GM12878 (cell line): ENCODE results near the gene TMEM82. TPM values are rescaled to one million over a fixed set of nuclear protein-coding genes. Genes with fewer than 3 reads are reported as not detected.

Source experiments
- ATAC-seq: fragments of 200-7000 bp; cut with Tn5 transposase; 3 replicates; pipeline ENCODE4 v1.9.1; 2020; ENCODE audit warnings: mild to moderate bottlenecking, moderate library complexity
- BruUV-seq: library from RNA; stranded (reverse); fragments of 400-500 nt; replicated peaks from 2 replicates; lab custom pipeline; 2021; lab: Mats Ljungman, UMichigan
- CTCF ChIA-PET: fragments of 300-600 bp; sonication (Branson Sonifier 250); formaldehyde crosslinking; extraction: SDS; loops from one replicate; lab custom pipeline; 2021; ENCODE audit warnings: inconsistent platforms; lab: Yijun Ruan, JAX
- POLR2A ChIA-PET: fragments of 350-600 bp; formaldehyde crosslinking; extraction: SDS; loops from one replicate; lab custom pipeline; 2021; ENCODE audit warnings: inconsistent platforms; lab: Charles Lee
- RAD21 ChIA-PET: fragments of 300-600 bp; sonication (Branson Sonifier 250); formaldehyde crosslinking; loops from one replicate; lab custom pipeline; 2023; ENCODE audit warnings: antibody characterized with exemption; ENCODE audit not compliant: unreplicated experiment; lab: Charles Lee
- SMC1A ChIA-PET: fragments of 300-600 bp; sonication (Branson Sonifier 250); formaldehyde crosslinking; loops from one replicate; lab custom pipeline; 2023; ENCODE audit not compliant: unreplicated experiment, uncharacterized antibody; lab: Charles Lee
- DNase-seq: peaks from one replicate; pipeline ENCODE4 v3.0.0-alpha.2; 2011; ENCODE audit warnings: low read depth, low spot score
- FAIRE-seq: peaks from 3 replicates; lab custom pipeline; 2011; peaks lifted over from hg19 to GRCh38; lab: Jason Lieb, UNC
- H2AFZ ChIP-seq: 2 replicates; pipeline ENCODE4 v1.6.0; 2011; ENCODE audit warnings: low read depth, low read length, control low read depth; ENCODE audit not compliant: control insufficient read depth
- H3K27ac ChIP-seq: 2 replicates; pipeline ENCODE4 v1.5.1; 2011; ENCODE audit warnings: control low read depth; ENCODE audit not compliant: control insufficient read depth, insufficient read depth
- H3K27me3 ChIP-seq, 2 experiments: replicated peaks in 1 of 2; 2 replicates each; pipeline versions ENCODE4 v1.6.0 to v1.6.1; 2011; ENCODE audit warnings: low read length in 1 of 2; ENCODE audit not compliant: control insufficient read depth in 2 of 2, insufficient read depth in 2 of 2
- H3K36me3 ChIP-seq, 2 experiments: 2 replicates each; pipeline ENCODE4 v1.5.1; 2011; ENCODE audit warnings: low read length in 1 of 2; ENCODE audit not compliant: control insufficient read depth in 2 of 2, insufficient read depth in 2 of 2
- H3K4me1 ChIP-seq: 2 replicates; pipeline ENCODE4 v1.6.1; 2011; ENCODE audit warnings: mild to moderate bottlenecking, low read length, moderate library complexity, mixed read lengths; ENCODE audit not compliant: control insufficient read depth, insufficient read depth
- H3K4me2 ChIP-seq: 2 replicates; pipeline ENCODE4 v1.6.0; 2011; ENCODE audit warnings: control low read depth; ENCODE audit not compliant: control insufficient read depth, insufficient read depth
- H3K4me3 ChIP-seq: fragments of 200-600 bp; sonication (generic); 2 replicates; pipeline ENCODE4 v1.5.1; 2016
- H3K79me2 ChIP-seq: 2 replicates; pipeline ENCODE4 v1.6.0; 2011; ENCODE audit warnings: low read length; ENCODE audit not compliant: control insufficient read depth, insufficient read depth
- H3K9ac ChIP-seq: 2 replicates; pipeline ENCODE4 v1.8.0; 2011; ENCODE audit warnings: low read length, control low read depth, mixed read lengths; ENCODE audit not compliant: control insufficient read depth, insufficient read depth
- H3K9me3 ChIP-seq: replicated peaks from 3 replicates; pipeline ENCODE4 v1.5.1; 2011; ENCODE audit warnings: mild to moderate bottlenecking, low read length; ENCODE audit not compliant: control insufficient read depth, insufficient read depth
- H4K20me1 ChIP-seq: 2 replicates; pipeline ENCODE4 v1.6.0; 2011; ENCODE audit not compliant: control insufficient read depth, insufficient read depth
- ATF7 ChIP-seq: fragments of 450-650 bp; IDR thresholded peaks from 2 replicates; pipeline ENCODE4 v1.6.1; 2016; ENCODE audit warnings: low read depth, mild to moderate bottlenecking
- BCL3 ChIP-seq: IDR thresholded peaks from 2 replicates; pipeline ENCODE4 v1.6.1; 2011; ENCODE audit warnings: borderline replicate concordance, low read depth, mild to moderate bottlenecking, moderate library complexity, low read length; ENCODE audit not compliant: insufficient read depth, poor library complexity, severe bottlenecking
- CHD4 ChIP-seq: fragments of 200-600 bp; sonication (generic); IDR thresholded peaks from 2 replicates; pipeline ENCODE4 v1.6.1; 2016; ENCODE audit warnings: mild to moderate bottlenecking
- E2F4 ChIP-seq: IDR thresholded peaks from 2 replicates; pipeline ENCODE4 v1.6.1; 2012; ENCODE audit warnings: low read depth, low read length, improper control_type of control experiment
- E4F1 ChIP-seq: fragments of 450-650 bp; IDR thresholded peaks from 2 replicates; pipeline ENCODE4 v1.6.1; 2018; ENCODE audit warnings: borderline replicate concordance, mild to moderate bottlenecking; ENCODE audit not compliant: partially characterized antibody
- HDAC6 ChIP-seq: fragments of 200-600 bp; sonication (generic); IDR thresholded peaks from one replicate; pipeline ENCODE4 v1.8.0; 2017; ENCODE audit warnings: antibody characterized with exemption; ENCODE audit not compliant: unreplicated experiment
- IRF5 ChIP-seq: fragments of 450-650 bp; IDR thresholded peaks from 2 replicates; pipeline ENCODE4 v1.6.1; 2017; ENCODE audit warnings: borderline replicate concordance
- NRF1 ChIP-seq: conservative IDR thresholded peaks from 2 replicates; pipeline ENCODE4 v1.6.1; 2011; ENCODE audit warnings: mild to moderate bottlenecking, low read depth, low read length, improper control_type of control experiment
- POLR2A ChIP-seq: IDR thresholded peaks from 2 replicates; pipeline ENCODE4 v1.6.1; 2011; ENCODE audit warnings: low read depth, mild to moderate bottlenecking, low read length
- RBBP5 ChIP-seq: fragments of 200-600 bp; sonication (generic); conservative IDR thresholded peaks from 2 replicates; pipeline ENCODE4 v1.6.1; 2016
- SMAD5 ChIP-seq: IDR thresholded peaks from 2 replicates; pipeline ENCODE4 v1.6.1; 2016; ENCODE audit warnings: antibody characterized with exemption, low read depth
- USF1 ChIP-seq: IDR thresholded peaks from 2 replicates; pipeline ENCODE4 v1.6.1; 2011; ENCODE audit warnings: borderline replicate concordance, low read depth, mild to moderate bottlenecking, moderate library complexity, mixed read lengths, low read length; ENCODE audit not compliant: insufficient read depth; ENCODE audit errors: extremely low read length
- USF2 ChIP-seq: IDR thresholded peaks from 2 replicates; pipeline ENCODE4 v1.6.1; 2011; ENCODE audit warnings: low read depth, low read length, improper control_type of control experiment, borderline replicate concordance
- ZBED1 ChIP-seq: IDR thresholded peaks from 2 replicates; pipeline ENCODE4 v1.6.1; 2016; ENCODE audit warnings: borderline replicate concordance
- ZNF274 ChIP-seq: IDR thresholded peaks from one replicate; pipeline ENCODE4 v1.8.0; 2011; ENCODE audit not compliant: insufficient read length, insufficient read depth
- WGBS: methylation state at CpG from one replicate; pipeline ENCODE4 v1.1.6; 2016; ENCODE audit warnings: low lambda C conversion rate; ENCODE audit not compliant: insufficient replicate concordance, insufficient coverage; ENCODE audit errors: missing lambda C conversion rate; 5-methylcytosine and 5-hydroxymethylcytosine counted together
- in situ Hi-C: fragments of 300-500 bp; cut with MboI; formaldehyde crosslinking; loops from 9 replicates; pipeline ENCODE4 v1.14.3; 2018; ENCODE audit warnings: mixed read lengths
- intact Hi-C: fragments of 100-400 bp; cut with micrococcal nuclease; formaldehyde crosslinking; loops from one replicate; pipeline ENCODE4 v1.14.2; 2022; ENCODE audit not compliant: unreplicated experiment
- polyA plus RNA-seq, 11 experiments: library from polyadenylated mRNA; depleted of rRNA in 4 of 11; unstranded in 6 of 11; stranded (reverse) in 5 of 11; fragments of >200 nt; fragmentation: Nextera tagmentation in 4 of 11; fragmentation: Illumina TruSeq in 1 of 11; extraction: Ambion mirVana in 4 of 11; extraction: Trizol in 1 of 11; gene quantifications; 1 replicate in 1 of 11; 2 replicates in 10 of 11; pipeline versions ENCODE4 v1.2.1 to v1.2.3, GENCODE V29; 2011 to 2016; ENCODE audit warnings: inconsistent platforms in 2 of 11, missing spikeins in 2 of 11, low read depth in 1 of 11
- total RNA-seq, 4 experiments: library from RNA; depleted of rRNA in 3 of 4; stranded (reverse); fragments of >200 nt in 3 of 4; fragmentation: Illumina TruSeq in 1 of 4; extraction: Trizol in 1 of 4; gene quantifications; 2 replicates each; pipeline versions ENCODE4 v1.2.1 to v1.2.3, GENCODE V29; 2013 to 2021

The TMEM82 gene
- total and polyA plus RNA-seq, 10 of the 15 experiments (the other 5 are each of a cell fraction or from before 2014, with no cell fraction given) = not detected

- no TSS peak for BruUV-seq
- intact Hi-C loops = no loop called here
- no peaks in the 10 kb centered on the region for H4K20me1 ChIP-seq
- POLR2A ChIA-PET = no interaction called here
- no peak for FAIRE-seq
- no peak for TF ChIP-seq RBBP5
- no peak for TF ChIP-seq E2F4
- no peak for TF ChIP-seq CHD4
- TF ChIP-seq USF2 = no peak
- TF ChIP-seq HDAC6 = no peak
- TF ChIP-seq SMAD5 = no peak
- no peak for TF ChIP-seq USF1
- TF ChIP-seq POLR2A = no peak
- TF ChIP-seq BCL3 = no peak
- no peak for TF ChIP-seq NRF1
- TF ChIP-seq IRF5 = no peak
- no peak for TF ChIP-seq ATF7
- TF ChIP-seq ZNF274 = no peak
- TF ChIP-seq E4F1 = no peak
- no peak for TF ChIP-seq ZBED1
- no peaks in the 10 kb centered on the region for H3K79me2 ChIP-seq
- H3K9me3 ChIP-seq = no peaks in the 10 kb centered on the region
- SMC1A ChIA-PET = no interaction called here
- in situ Hi-C loops = loop anchor here (5.0 kb wide), 1 partner anchor 49 kb away; no protein-coding TSS in a partner anchor
- no peaks in the 10 kb centered on the region; a peak in 1 of 4 replicates for H3K27me3 ChIP-seq
- no peak overlapping the region for H3K27ac ChIP-seq
- no peak overlapping the region for H3K4me3 ChIP-seq
- ATAC-seq = no peak
- 0 out of 2 replicates have a peak, but pooled peaks cover 3% of the 10 kb centered on the region for H3K4me1 ChIP-seq
- 60% methylated on average over 5 of the region's 5 CpGs for WGBS
- DNase-seq = no peak
- CTCF ChIA-PET = interaction anchor here (1.1 kb wide), 1 partner anchor 44 kb away, joined by 4 read pairs; no protein-coding TSS in a partner anchor
- RAD21 ChIA-PET = no interaction called here
- H3K4me2 ChIP-seq = no peak overlapping the region
- H3K36me3 ChIP-seq = no peaks in the 10 kb centered on the region
- no peak overlapping the region for H3K9ac ChIP-seq
- H2AFZ ChIP-seq = no peak overlapping the region
Measured at GRCh38 chr1:15748264-15748663, 6.0 kb downstream of the TMEM82 start.
